Measurements from ENCODE around the gene RANGRF.

- TF ChIP-seq, protein P1, sequence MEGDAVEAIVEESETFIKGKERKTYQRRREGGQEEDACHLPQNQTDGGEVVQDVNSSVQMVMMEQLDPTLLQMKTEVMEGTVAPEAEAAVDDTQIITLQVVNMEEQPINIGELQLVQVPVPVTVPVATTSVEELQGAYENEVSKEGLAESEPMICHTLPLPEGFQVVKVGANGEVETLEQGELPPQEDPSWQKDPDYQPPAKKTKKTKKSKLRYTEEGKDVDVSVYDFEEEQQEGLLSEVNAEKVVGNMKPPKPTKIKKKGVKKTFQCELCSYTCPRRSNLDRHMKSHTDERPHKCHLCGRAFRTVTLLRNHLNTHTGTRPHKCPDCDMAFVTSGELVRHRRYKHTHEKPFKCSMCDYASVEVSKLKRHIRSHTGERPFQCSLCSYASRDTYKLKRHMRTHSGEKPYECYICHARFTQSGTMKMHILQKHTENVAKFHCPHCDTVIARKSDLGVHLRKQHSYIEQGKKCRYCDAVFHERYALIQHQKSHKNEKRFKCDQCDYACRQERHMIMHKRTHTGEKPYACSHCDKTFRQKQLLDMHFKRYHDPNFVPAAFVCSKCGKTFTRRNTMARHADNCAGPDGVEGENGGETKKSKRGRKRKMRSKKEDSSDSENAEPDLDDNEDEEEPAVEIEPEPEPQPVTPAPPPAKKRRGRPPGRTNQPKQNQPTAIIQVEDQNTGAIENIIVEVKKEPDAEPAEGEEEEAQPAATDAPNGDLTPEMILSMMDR (conservative IDR thresholded peaks at IDR 0.05), result no peak
- no peak for TF ChIP-seq EZH2 (IDR thresholded peaks at IDR 0.05; ENCODE audit: low read depth)
These were observed 1.6 kb downstream of the RANGRF start for GRCh38 chr17:8290043-8290442.
